ENCODE results near the gene AGTR2.

DNA sequence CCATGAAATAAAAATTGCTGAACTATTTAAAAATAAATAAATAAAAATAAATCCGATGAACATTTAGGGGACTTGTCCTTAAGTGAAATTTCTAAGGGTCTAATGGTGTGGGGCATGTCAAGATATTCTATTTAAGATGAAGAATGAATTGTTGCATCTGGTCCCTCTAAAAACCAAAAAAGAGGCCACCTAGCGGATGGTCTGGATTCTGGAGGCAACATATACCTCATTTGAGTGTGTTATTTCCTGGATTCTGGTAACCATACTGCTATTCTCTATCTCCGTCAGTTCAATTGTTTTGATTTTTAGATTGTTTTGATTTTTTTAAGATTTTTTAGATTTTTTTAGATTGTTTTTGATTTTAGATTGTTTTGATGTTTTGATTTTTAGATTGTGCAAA is 28.3 kb downstream of the AGTR2 start:
- TF ChIP-seq, protein P1, sequence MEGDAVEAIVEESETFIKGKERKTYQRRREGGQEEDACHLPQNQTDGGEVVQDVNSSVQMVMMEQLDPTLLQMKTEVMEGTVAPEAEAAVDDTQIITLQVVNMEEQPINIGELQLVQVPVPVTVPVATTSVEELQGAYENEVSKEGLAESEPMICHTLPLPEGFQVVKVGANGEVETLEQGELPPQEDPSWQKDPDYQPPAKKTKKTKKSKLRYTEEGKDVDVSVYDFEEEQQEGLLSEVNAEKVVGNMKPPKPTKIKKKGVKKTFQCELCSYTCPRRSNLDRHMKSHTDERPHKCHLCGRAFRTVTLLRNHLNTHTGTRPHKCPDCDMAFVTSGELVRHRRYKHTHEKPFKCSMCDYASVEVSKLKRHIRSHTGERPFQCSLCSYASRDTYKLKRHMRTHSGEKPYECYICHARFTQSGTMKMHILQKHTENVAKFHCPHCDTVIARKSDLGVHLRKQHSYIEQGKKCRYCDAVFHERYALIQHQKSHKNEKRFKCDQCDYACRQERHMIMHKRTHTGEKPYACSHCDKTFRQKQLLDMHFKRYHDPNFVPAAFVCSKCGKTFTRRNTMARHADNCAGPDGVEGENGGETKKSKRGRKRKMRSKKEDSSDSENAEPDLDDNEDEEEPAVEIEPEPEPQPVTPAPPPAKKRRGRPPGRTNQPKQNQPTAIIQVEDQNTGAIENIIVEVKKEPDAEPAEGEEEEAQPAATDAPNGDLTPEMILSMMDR (IDR thresholded peaks at IDR 0.05; ENCODE audit: insufficient read depth, low read length, poor library complexity, severe bottlenecking): no peak
- no peak for TF ChIP-seq EZH2phosphoT487 (conservative IDR thresholded peaks at IDR 0.05; ENCODE audit: low read length)
